Loucy (cell line): ENCODE data around the gene CACTIN.

ENCODE experiments used
- CTCF ChIP-seq: fragments of 200-600 bp; sonication (generic); conservative IDR thresholded peaks from 2 replicates; pipeline ENCODE4 v1.5.1; 2014; ENCODE audit warnings: mild to moderate bottlenecking, antibody characterized with exemption, low read length
- EZH2phosphoT487 ChIP-seq: fragments of 200-600 bp; IDR thresholded peaks from 2 replicates; pipeline ENCODE4 v1.6.1; 2018; ENCODE audit warnings: antibody characterized with exemption, mild to moderate bottlenecking, moderate library complexity, borderline replicate concordance

GRCh38 chr19:3646336-3647092, 19.9 kb upstream of the CACTIN start:
- TF ChIP-seq CTCF = no peak
- no peak for TF ChIP-seq EZH2phosphoT487
